ENCODE results near the gene CRIP3.

DNA sequence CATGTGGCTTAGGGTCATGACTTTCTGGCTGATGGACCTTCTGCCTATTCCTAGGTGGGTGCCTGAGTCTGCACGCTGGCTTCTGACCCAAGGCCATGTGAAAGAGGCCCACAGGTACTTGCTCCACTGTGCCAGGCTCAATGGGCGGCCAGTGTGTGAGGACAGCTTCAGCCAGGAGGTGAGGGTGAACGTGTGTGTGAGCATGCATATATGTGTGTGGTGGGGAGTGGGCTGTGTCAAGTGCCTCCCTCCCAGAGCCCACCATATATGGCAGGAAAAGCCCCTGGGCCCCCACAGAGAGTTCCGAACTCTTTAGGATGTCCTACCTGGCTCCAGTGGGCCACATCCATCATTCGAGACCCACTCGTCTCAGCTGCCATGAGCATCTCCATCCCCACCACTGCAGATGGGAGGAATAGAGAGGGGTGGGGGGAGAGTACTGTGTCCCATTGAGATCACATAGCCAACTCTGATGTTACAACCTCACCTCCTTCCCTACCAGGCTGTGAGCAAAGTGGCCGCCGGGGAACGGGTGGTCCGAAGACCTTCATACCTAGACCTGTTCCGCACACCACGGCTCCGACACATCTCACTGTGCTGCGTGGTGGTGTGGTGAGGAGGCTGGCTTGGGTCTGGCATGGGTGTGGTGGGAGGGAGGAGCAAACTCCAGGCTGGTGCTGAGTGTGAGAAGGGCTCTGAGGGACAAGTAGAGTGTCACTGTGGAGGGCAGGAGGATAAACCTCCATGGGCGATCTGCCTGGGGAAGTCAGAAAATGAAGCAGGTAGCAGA lies 7.3 kb downstream of the CRIP3 start:
- TF ChIP-seq, protein P1, sequence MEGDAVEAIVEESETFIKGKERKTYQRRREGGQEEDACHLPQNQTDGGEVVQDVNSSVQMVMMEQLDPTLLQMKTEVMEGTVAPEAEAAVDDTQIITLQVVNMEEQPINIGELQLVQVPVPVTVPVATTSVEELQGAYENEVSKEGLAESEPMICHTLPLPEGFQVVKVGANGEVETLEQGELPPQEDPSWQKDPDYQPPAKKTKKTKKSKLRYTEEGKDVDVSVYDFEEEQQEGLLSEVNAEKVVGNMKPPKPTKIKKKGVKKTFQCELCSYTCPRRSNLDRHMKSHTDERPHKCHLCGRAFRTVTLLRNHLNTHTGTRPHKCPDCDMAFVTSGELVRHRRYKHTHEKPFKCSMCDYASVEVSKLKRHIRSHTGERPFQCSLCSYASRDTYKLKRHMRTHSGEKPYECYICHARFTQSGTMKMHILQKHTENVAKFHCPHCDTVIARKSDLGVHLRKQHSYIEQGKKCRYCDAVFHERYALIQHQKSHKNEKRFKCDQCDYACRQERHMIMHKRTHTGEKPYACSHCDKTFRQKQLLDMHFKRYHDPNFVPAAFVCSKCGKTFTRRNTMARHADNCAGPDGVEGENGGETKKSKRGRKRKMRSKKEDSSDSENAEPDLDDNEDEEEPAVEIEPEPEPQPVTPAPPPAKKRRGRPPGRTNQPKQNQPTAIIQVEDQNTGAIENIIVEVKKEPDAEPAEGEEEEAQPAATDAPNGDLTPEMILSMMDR (IDR thresholded peaks at IDR 0.05) = no peak
- TF ChIP-seq EP300 (IDR thresholded peaks at IDR 0.05; ENCODE audit: low read depth) = no peak
